Hepatocyte (in vitro differentiated cells): ENCODE results near the gene KRT80.

Experiments
- EZH2 ChIP-seq: fragments of 200-600 bp; sonication (generic); IDR thresholded peaks from 2 replicates; pipeline ENCODE4 v1.6.1; 2016; ENCODE audit warnings: antibody characterized with exemption, mild to moderate bottlenecking, borderline replicate concordance
- TF ChIP-seq, protein P1 (sequence below): fragments of 200-600 bp; sonication (generic); IDR thresholded peaks from 2 replicates; pipeline ENCODE4 v1.5.1; 2016; ENCODE audit warnings: antibody characterized with exemption, mild to moderate bottlenecking; ENCODE audit not compliant: poor library complexity

DNA sequence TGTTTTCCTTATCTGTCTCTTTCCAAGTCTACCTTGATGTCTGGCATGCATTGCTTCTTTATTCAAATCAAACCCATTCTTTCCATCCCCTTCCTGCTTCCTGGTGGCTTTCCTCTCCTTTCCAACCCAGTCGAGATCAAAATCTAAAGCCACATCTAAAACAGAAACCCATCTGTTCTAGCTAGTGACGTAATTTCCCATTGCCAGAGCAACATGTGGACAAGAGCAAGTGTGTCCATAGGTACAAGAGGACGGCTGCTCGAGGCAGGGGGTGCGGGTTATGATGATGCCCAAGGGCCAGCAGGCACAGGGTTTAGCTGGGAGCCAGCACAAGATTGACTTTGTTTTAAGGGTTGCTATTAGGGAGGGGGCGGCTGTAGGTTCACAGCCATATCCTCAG is 7.0 kb downstream of the KRT80 start:
- TF ChIP-seq, protein P1, sequence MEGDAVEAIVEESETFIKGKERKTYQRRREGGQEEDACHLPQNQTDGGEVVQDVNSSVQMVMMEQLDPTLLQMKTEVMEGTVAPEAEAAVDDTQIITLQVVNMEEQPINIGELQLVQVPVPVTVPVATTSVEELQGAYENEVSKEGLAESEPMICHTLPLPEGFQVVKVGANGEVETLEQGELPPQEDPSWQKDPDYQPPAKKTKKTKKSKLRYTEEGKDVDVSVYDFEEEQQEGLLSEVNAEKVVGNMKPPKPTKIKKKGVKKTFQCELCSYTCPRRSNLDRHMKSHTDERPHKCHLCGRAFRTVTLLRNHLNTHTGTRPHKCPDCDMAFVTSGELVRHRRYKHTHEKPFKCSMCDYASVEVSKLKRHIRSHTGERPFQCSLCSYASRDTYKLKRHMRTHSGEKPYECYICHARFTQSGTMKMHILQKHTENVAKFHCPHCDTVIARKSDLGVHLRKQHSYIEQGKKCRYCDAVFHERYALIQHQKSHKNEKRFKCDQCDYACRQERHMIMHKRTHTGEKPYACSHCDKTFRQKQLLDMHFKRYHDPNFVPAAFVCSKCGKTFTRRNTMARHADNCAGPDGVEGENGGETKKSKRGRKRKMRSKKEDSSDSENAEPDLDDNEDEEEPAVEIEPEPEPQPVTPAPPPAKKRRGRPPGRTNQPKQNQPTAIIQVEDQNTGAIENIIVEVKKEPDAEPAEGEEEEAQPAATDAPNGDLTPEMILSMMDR = no peak
- no peak for TF ChIP-seq EZH2
